IPS-20b (cell line): ENCODE data around the gene C10orf53.
"Not testable (repeated sequence)": the region's sequence is repeated elsewhere in the genome, so short reads cannot be mapped to it uniquely, and the experiment has no call there.

Experiments used
- H3K27ac ChIP-seq: one replicate; pipeline ENCODE4 v1.5.1; 2013; ENCODE audit warnings: low read length
- H3K27me3 ChIP-seq: 2 replicates; pipeline ENCODE4 v1.6.1; 2013; ENCODE audit warnings: mild to moderate bottlenecking, low read length, inconsistent platforms; ENCODE audit not compliant: insufficient read depth
- H3K36me3 ChIP-seq: 2 replicates; pipeline ENCODE4 v1.6.1; 2013; ENCODE audit warnings: low read depth, mild to moderate bottlenecking, inconsistent platforms, low read length, moderate library complexity; ENCODE audit not compliant: insufficient read depth
- H3K4me1 ChIP-seq: 2 replicates; pipeline ENCODE4 v1.6.1; 2013; ENCODE audit warnings: mild to moderate bottlenecking, control low read depth, inconsistent platforms, low read length, moderate library complexity; ENCODE audit not compliant: insufficient read depth
- H3K4me3 ChIP-seq: 2 replicates; pipeline ENCODE4 v1.5.1; 2013; ENCODE audit warnings: mild to moderate bottlenecking, low read length, inconsistent platforms
- H3K9ac ChIP-seq: 2 replicates; pipeline ENCODE4 v1.6.1; 2013; ENCODE audit warnings: low read depth, mild to moderate bottlenecking, inconsistent platforms, low read length, moderate library complexity
- H3K9me3 ChIP-seq: 2 replicates; pipeline ENCODE4 v1.6.1; 2013; ENCODE audit warnings: mild to moderate bottlenecking, low read depth, low read length, inconsistent platforms; ENCODE audit not compliant: insufficient read depth

C10orf53 gene

GRCh38 chr10:49696311-49696710 is 16.9 kb downstream of the C10orf53 start:
- H3K27ac ChIP-seq = no peak overlapping the region
- peaks cover 7% of the 10 kb centered on the region for H3K4me1 ChIP-seq
- H3K27me3 ChIP-seq = peaks cover 64% of the 10 kb centered on the region
- H3K9ac ChIP-seq = no peak overlapping the region
- peaks cover 3% of the 10 kb centered on the region; the same call in 1 of the 2 replicates for H3K9me3 ChIP-seq
- H3K36me3 ChIP-seq = no peaks in the 10 kb centered on the region
- H3K4me3 ChIP-seq = no peak overlapping the region

- Histone ChIP-seq H3K4me1 (peaks cover 4% of the 10 kb centered on the region), H3K27me3 (peaks cover 40% of the 10 kb centered on the region), H3K36me3 (no peaks in the 10 kb centered on the region), H3K27ac (no peak overlapping the region), H3K4me3 (no peak overlapping the region), H3K9ac (no peak overlapping the region), H3K9me3 (no peaks in the 10 kb centered on the region)
Observed at GRCh38 chr10:49698679-49699078, 19.2 kb downstream of the C10orf53 start.

- H3K27ac ChIP-seq = no peak overlapping the region
- H3K9ac ChIP-seq = no peak overlapping the region
- H3K4me1 ChIP-seq = peaks cover 4% of the 10 kb centered on the region
- no peaks in the 10 kb centered on the region for H3K36me3 ChIP-seq
- H3K9me3 ChIP-seq = no peaks in the 10 kb centered on the region
- H3K4me3 ChIP-seq = no peak overlapping the region
- peaks cover 25% of the 10 kb centered on the region for H3K27me3 ChIP-seq
Observed at GRCh38 chr10:49700211-49700610, 20.8 kb downstream of the C10orf53 start.

DNA sequence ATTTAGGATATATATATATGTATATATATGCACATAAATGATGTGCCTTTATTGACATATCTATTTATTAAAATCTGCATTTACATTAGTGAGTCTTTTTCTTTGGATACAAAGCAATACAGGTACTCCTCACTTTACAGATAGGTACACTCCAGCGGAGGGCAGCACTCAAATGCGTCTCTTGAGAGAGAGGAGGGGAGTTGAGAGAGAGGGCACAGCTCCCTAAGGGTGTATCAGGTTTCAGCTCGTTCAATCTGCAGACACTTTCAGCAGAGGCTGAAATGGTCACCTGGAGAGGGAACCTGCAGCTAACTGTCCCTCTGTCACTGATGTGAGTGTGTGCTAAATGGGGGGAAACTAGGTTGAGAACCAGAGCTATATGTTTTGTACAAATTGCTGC is 21.5 kb downstream of the C10orf53 start:
- H3K9me3 ChIP-seq = no peaks in the 10 kb centered on the region
- peaks cover 17% of the 10 kb centered on the region for H3K27me3 ChIP-seq
- H3K4me3 ChIP-seq = no peak overlapping the region
- H3K36me3 ChIP-seq = no peaks in the 10 kb centered on the region
- H3K9ac ChIP-seq = no peak overlapping the region
- peaks cover 4% of the 10 kb centered on the region for H3K4me1 ChIP-seq
- no peak overlapping the region for H3K27ac ChIP-seq

GRCh38 chr10:49707585-49707984 is 28.1 kb downstream of the C10orf53 start:
- no peaks in the 10 kb centered on the region for H3K9me3 ChIP-seq
- H3K4me3 ChIP-seq = no peak overlapping the region
- H3K4me1 ChIP-seq = no peaks in the 10 kb centered on the region
- no peaks in the 10 kb centered on the region; the same call in 1 of the 2 replicates for H3K27me3 ChIP-seq
- H3K36me3 ChIP-seq = no peaks in the 10 kb centered on the region
- no peak overlapping the region for H3K9ac ChIP-seq
- H3K27ac ChIP-seq = no peak overlapping the region

GRCh38 chr10:49709934-49710333 is 30.5 kb downstream of the C10orf53 start:
- Histone ChIP-seq H3K27ac (no peak overlapping the region), H3K9me3 (peaks cover 6% of the 10 kb centered on the region), H3K27me3 (no peaks in the 10 kb centered on the region; the same call in 1 of the 2 replicates), H3K4me3 (no peak overlapping the region), H3K4me1 (no peaks in the 10 kb centered on the region), H3K36me3 (no peaks in the 10 kb centered on the region), H3K9ac (no peak overlapping the region)

- H3K27ac ChIP-seq = no peak overlapping the region
- H3K4me3 ChIP-seq = no peak overlapping the region
- no peak overlapping the region for H3K9ac ChIP-seq
- no peaks in the 10 kb centered on the region for H3K36me3 ChIP-seq
- no peaks in the 10 kb centered on the region for H3K4me1 ChIP-seq
- H3K9me3 ChIP-seq = peaks cover 10% of the 10 kb centered on the region
- no peaks in the 10 kb centered on the region; the same call in 1 of the 2 replicates for H3K27me3 ChIP-seq
Observed at GRCh38 chr10:49710966-49711365, 31.5 kb downstream of the C10orf53 start.

DNA sequence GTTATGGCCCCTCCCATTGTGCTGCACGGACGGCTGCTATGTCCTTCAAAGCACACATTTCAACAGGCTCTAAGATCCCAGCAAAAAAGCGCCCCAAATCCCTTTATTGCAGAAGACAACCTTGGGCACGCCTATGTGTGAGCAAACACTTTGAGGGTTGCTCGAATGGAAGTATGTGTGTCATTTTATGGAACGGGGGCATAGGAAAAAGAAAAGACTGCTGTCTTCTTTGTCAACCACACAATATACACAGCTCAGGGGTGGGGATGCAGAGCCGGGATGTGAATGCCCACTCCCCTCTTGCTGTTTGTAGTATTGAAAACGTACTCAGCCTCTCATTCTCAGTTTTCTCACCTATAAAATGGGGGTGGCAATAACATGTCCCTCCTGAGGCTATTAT is 32.0 kb downstream of the C10orf53 start:
- Histone ChIP-seq H3K9me3 (peaks cover 10% of the 10 kb centered on the region), H3K9ac (no peak overlapping the region), H3K4me3 (no peak overlapping the region), H3K4me1 (no peaks in the 10 kb centered on the region), H3K36me3 (no peaks in the 10 kb centered on the region), H3K27ac (no peak overlapping the region), H3K27me3 (no peaks in the 10 kb centered on the region; the same call in 1 of the 2 replicates)

DNA sequence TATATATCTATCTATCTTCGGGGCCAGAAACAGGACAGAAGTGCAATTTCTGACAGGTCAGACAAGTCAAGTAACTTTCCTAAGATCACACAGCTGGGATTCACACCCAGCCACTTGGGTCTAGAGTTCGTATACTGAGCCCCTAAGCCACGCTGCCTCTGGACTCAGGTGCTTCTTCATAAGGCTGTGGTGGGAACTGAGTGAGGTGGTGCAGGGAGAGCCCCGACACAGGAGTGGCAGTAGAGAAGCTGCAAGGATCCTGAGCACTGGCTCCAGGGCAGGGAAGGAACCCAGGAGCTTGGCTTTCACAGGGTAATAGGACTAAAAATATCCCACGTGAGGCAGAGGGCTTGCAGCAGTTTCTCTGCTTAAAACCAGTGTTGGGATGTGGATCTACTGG is 33.8 kb downstream of the C10orf53 start:
- Histone ChIP-seq H3K4me3 (no peak overlapping the region), H3K9me3 (peaks cover 10% of the 10 kb centered on the region), H3K9ac (no peak overlapping the region), H3K36me3 (no peaks in the 10 kb centered on the region), H3K27me3 (no peaks in the 10 kb centered on the region; the same call in 1 of the 2 replicates), H3K27ac (no peak overlapping the region), H3K4me1 (no peaks in the 10 kb centered on the region)

- H3K27ac ChIP-seq, H3K4me1 ChIP-seq, H3K9me3 ChIP-seq, H3K36me3 ChIP-seq, H3K4me3 ChIP-seq, H3K27me3 ChIP-seq, H3K9ac ChIP-seq: not testable (repeated sequence)
Observed at GRCh38 chr10:49715157-49715556, 35.7 kb downstream of the C10orf53 start.

DNA sequence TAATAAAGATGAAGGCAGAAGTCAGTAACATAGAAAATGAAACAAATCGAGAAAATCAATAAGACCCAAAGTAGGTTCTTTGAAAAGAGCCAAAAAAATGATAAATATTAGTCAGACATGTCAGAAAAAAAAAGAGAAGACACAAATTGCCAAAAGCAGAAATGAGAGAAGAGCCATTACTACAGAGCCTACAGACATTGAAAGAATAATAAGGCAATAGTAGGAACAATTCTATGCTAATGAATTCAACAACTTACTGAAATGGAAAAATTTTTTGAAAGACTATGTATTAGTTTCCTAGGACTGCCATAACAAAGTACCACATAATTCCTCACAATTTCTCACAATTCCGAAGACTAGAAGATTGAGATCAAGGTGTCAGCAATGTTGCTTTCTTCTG is 47.1 kb downstream of the C10orf53 start:
- Histone ChIP-seq H3K36me3 (no peaks in the 10 kb centered on the region), H3K4me1 (no peaks in the 10 kb centered on the region), H3K27me3 (no peaks in the 10 kb centered on the region), H3K27ac (no peak overlapping the region), H3K9me3 (peaks cover 7% of the 10 kb centered on the region; the same call in 1 of the 2 replicates), H3K4me3 (no peak overlapping the region), H3K9ac (no peak overlapping the region)

GRCh38 chr10:49733866-49734265 is 54.4 kb downstream of the C10orf53 start:
- peaks cover 30% of the 10 kb centered on the region for H3K36me3 ChIP-seq

GRCh38 chr10:49734676-49735075 is 55.2 kb downstream of the C10orf53 start:
- Histone ChIP-seq H3K9me3 (no peaks in the 10 kb centered on the region), H3K27ac (no peak overlapping the region), H3K4me3 (no peak overlapping the region), H3K36me3 (peaks cover 30% of the 10 kb centered on the region), H3K9ac (no peak overlapping the region), H3K27me3 (no peaks in the 10 kb centered on the region), H3K4me1 (no peaks in the 10 kb centered on the region)

More at GRCh38 chr10:49733866-49734265, 54.4 kb downstream of the C10orf53 start:
- Histone ChIP-seq H3K9ac (no peak overlapping the region), H3K27ac (no peak overlapping the region), H3K9me3 (no peaks in the 10 kb centered on the region), H3K27me3 (no peaks in the 10 kb centered on the region), H3K4me1 (no peaks in the 10 kb centered on the region), H3K4me3 (no peak overlapping the region)
